Body of pancreas (tissue), 4 donors: ENCODE measurements around the gene PCYOX1L.

ENCODE experiments used
- CTCF ChIP-seq, 7 experiments: fragments of 450-650 bp in 4 of 7; fragments of 200-600 bp in 3 of 7; sonication (generic) in 3 of 7; IDR thresholded peaks; one replicate each; pipeline ENCODE4 v1.5.1; 2016 to 2019; ENCODE audit warnings: antibody characterized with exemption in 7 of 7
- POLR2A ChIP-seq, 3 donors: fragments of 450-650 bp; IDR thresholded peaks; one replicate each; pipeline ENCODE4 v1.6.1; 2016; ENCODE audit warnings: antibody characterized with exemption in 3 of 3, mild to moderate bottlenecking in 2 of 3

GRCh38 chr5:149407323-149408251 lies 49.7 kb downstream of the PCYOX1L start:
- TF ChIP-seq POLR2A (IDR thresholded peaks at IDR 0.05) (no peak), CTCF (IDR thresholded peaks at IDR 0.05) (no peak)
